Thyroid gland (tissue), 4 donors: Measurements from ENCODE around the gene SIPA1L3.

ENCODE experiments used
- CTCF ChIP-seq, 6 experiments: fragments of 200-600 bp in 3 of 6; fragments of 450-650 bp in 3 of 6; sonication (generic) in 3 of 6; IDR thresholded peaks; one replicate each; pipeline ENCODE4 v1.5.1; 2016 to 2019; ENCODE audit warnings: antibody characterized with exemption in 6 of 6, mild to moderate bottlenecking in 2 of 6, inconsistent platforms in 1 of 6, moderate library complexity in 1 of 6
- POLR2A ChIP-seq, 2 donors: fragments of 450-650 bp; IDR thresholded peaks; one replicate each; pipeline ENCODE4 v1.6.1; 2017; ENCODE audit warnings: antibody characterized with exemption in 2 of 2, mild to moderate bottlenecking in 2 of 2, moderate library complexity in 1 of 2

DNA sequence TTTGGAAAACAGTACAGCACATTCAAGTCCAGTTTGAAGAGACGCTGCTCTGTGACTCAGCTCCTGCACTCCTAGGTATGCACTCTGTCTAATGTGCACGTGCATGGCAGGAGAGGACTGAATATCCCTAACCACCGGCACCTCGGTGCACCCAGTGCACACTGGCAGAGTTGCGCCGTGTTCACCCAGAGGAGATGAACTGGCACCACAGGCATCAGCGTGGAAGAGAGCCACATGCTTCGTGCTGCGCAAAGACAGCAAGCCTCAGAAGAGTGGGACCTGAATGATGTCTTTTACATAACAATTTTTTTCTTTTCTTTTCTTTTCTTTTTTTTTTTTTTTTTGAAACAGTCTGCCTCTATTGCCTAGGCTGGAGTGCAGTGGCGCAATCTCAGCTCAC, 194.7 kb downstream of the SIPA1L3 start:
- TF ChIP-seq CTCF (IDR thresholded peaks at IDR 0.05) (no peak), POLR2A (IDR thresholded peaks at IDR 0.05) (no peak)
